ENCODE data around the gene DCUN1D3. TPM values are rescaled to one million over a fixed set of nuclear protein-coding genes. Genes with fewer than 3 reads are reported as not detected.

Gene DCUN1D3
- total RNA-seq, 1 experiment from 2014 or later: 10.5 TPM

- Histone ChIP-seq H4K20me1 (ENCODE audit: low read length) (no peaks in the 10 kb centered on the region), H3K4me2 (ENCODE audit: low read length) (no peak overlapping the region), H2AFZ (ENCODE audit: low read length) (no peak overlapping the region), H3F3A (ENCODE audit: low read length, unreplicated experiment) (no peaks in the 10 kb centered on the region), H3K9me2 (replicated peaks; ENCODE audit: low read length) (no peaks in the 10 kb centered on the region), H3K36me3 (ENCODE audit: low read depth, low read length) (0 out of 2 replicates have a peak, but pooled peaks cover under 1% of the 10 kb centered on the region), H3K79me2 (ENCODE audit: low read length) (no peaks in the 10 kb centered on the region), H3K27ac (ENCODE audit: low read length) (no peak overlapping the region), H3K4me3 (ENCODE audit: low read length) (no peak overlapping the region), H3K9ac (ENCODE audit: low read length) (no peak overlapping the region), H3K4me1 (ENCODE audit: insufficient read depth, low read length) (peaks cover 34% of the 10 kb centered on the region), H3K9me3 (ENCODE audit: low read length) (no peaks in the 10 kb centered on the region), H3K27me3 (ENCODE audit: low read length) (no peaks in the 10 kb centered on the region)
- intact Hi-C loops (cut with micrococcal nuclease): loop anchor here (1.0 to 5.0 kb wide), 8 partner anchors 61 to 451 kb away; no protein-coding TSS in a partner anchor
- ATAC-seq (peak; percentile 36), DNase-seq (peak; percentile 74)
- ChIA-PET POLR2A (ENCODE audit: unreplicated experiment) (interaction anchor here (0.5 to 0.6 kb wide), 3 partner anchors 61 to 671 kb away, joined by 3 to 6 read pairs (median 3); no protein-coding TSS in a partner anchor), CTCF (interaction anchor here (1.4 kb wide), 1 partner anchor 95 kb away, joined by 6 read pairs; no protein-coding TSS in a partner anchor)
- no TSS peak for BruUV-seq (replicated peaks)
- TF ChIP-seq EZH2phosphoT487 (IDR thresholded peaks at IDR 0.05; ENCODE audit: borderline replicate concordance, low read length): no peak
- peak; percentile 94 for TF ChIP-seq CTCF (conservative IDR thresholded peaks at IDR 0.05; ENCODE audit: low read depth, low read length)
These were observed 50.4 kb downstream of the DCUN1D3 start for GRCh38 chr16:20849589-20850390.

- ChIA-PET POLR2A (ENCODE audit: unreplicated experiment) (no interaction called here), CTCF (no interaction called here)
These were observed 52.6 kb downstream of the DCUN1D3 start for GRCh38 chr16:20847550-20847949.

More at GRCh38 chr16:20847550-20847949, 52.6 kb downstream of the DCUN1D3 start:
- ATAC-seq (no peak), DNase-seq (no peak)
- H4K20me1 ChIP-seq (ENCODE audit: low read length): no peaks in the 10 kb centered on the region
- no peak overlapping the region for H3K9ac ChIP-seq (ENCODE audit: low read length)
- no peaks in the 10 kb centered on the region for H3K36me3 ChIP-seq (ENCODE audit: low read depth, low read length)
- no peak overlapping the region for H2AFZ ChIP-seq (ENCODE audit: low read length)
- H3K4me3 ChIP-seq (ENCODE audit: low read length): no peak overlapping the region
- H3K27ac ChIP-seq (ENCODE audit: low read length): no peak overlapping the region
- H3F3A ChIP-seq (ENCODE audit: low read length, unreplicated experiment): no peaks in the 10 kb centered on the region
- peaks cover 17% of the 10 kb centered on the region for H3K4me1 ChIP-seq (ENCODE audit: insufficient read depth, low read length)
- no peaks in the 10 kb centered on the region for H3K9me3 ChIP-seq (ENCODE audit: low read length)
- no peaks in the 10 kb centered on the region for H3K27me3 ChIP-seq (ENCODE audit: low read length)
- no peaks in the 10 kb centered on the region for H3K9me2 ChIP-seq (replicated peaks; ENCODE audit: low read length)
- no TSS peak for BruUV-seq (replicated peaks)
- H3K79me2 ChIP-seq (ENCODE audit: low read length): no peaks in the 10 kb centered on the region
- H3K4me2 ChIP-seq (ENCODE audit: low read length): no peak overlapping the region
- intact Hi-C loops (cut with micrococcal nuclease): no loop called here
- TF ChIP-seq EZH2phosphoT487 (IDR thresholded peaks at IDR 0.05; ENCODE audit: borderline replicate concordance, low read length): no peak
- no peak for TF ChIP-seq EZH2 (IDR thresholded peaks at IDR 0.05; ENCODE audit: low read length, unreplicated experiment)
- TF ChIP-seq CTCF (conservative IDR thresholded peaks at IDR 0.05; ENCODE audit: low read depth, low read length): no peak

Data from PC-3 (cell line).